Panc1 (cell line): Measurements from ENCODE around the gene RASD2. TPM values are rescaled to one million over a fixed set of nuclear protein-coding genes. Genes with fewer than 3 reads are reported as not detected.
A peak's percentile ranks its signal among the peaks of the same experiment; 100 is the strongest.

Source experiments
- ATAC-seq: fragments of 200-7000 bp; cut with Tn5 transposase; 2 replicates; pipeline ENCODE4 v1.9.1; 2020; ENCODE audit warnings: mild to moderate bottlenecking, moderate library complexity
- BruUV-seq: library from RNA; stranded (reverse); fragments of 400-500 nt; replicated peaks from 2 replicates; lab custom pipeline; 2021; lab: Mats Ljungman, UMichigan
- CTCF ChIA-PET: fragments of 300-600 bp; sonication (Branson Sonifier 250); formaldehyde crosslinking; loops from one replicate; lab custom pipeline; 2022; ENCODE audit warnings: antibody characterized with exemption; lab: Charles Lee
- POLR2A ChIA-PET: fragments of 300-600 bp; sonication (Branson Sonifier 250); formaldehyde crosslinking; loops from one replicate; lab custom pipeline; 2022; ENCODE audit warnings: antibody characterized with exemption; lab: Charles Lee
- DNase-seq: peaks from one replicate; pipeline ENCODE4 v3.0.0-alpha.2; 2010; ENCODE audit warnings: low read depth, low spot score
- H3K27ac ChIP-seq: 2 replicates; pipeline ENCODE4 v1.5.1; 2011; ENCODE audit warnings: mild to moderate bottlenecking, low read length, inconsistent platforms
- H3K27me3 ChIP-seq: fragments of 200-500 bp; sonication (Bioruptor generic); 2 replicates; pipeline ENCODE4 v1.6.0; 2014; ENCODE audit warnings: low read length, inconsistent platforms; ENCODE audit not compliant: control insufficient read depth, insufficient read depth
- H3K36me3 ChIP-seq: fragments of 200-500 bp; sonication (Bioruptor generic); 2 replicates; pipeline ENCODE4 v1.5.1; 2014; ENCODE audit warnings: inconsistent platforms, mild to moderate bottlenecking, low read length, moderate library complexity; ENCODE audit not compliant: control insufficient read depth, insufficient read depth
- H3K4me1 ChIP-seq: 2 replicates; pipeline ENCODE4 v1.5.1; 2011; ENCODE audit warnings: inconsistent platforms, mild to moderate bottlenecking, low read length, moderate library complexity; ENCODE audit not compliant: control insufficient read depth, insufficient read depth
- H3K4me3 ChIP-seq, 2 experiments: 2 replicates each; pipeline ENCODE4 v1.5.1; 2011 to 2012; ENCODE audit warnings: low read depth in 2 of 2, low read length in 2 of 2, mild to moderate bottlenecking in 2 of 2, inconsistent platforms in 1 of 2, moderate library complexity in 1 of 2
- H3K9me3 ChIP-seq: fragments of 200-500 bp; sonication (Bioruptor generic); 2 replicates; pipeline ENCODE4 v1.5.1; 2014; ENCODE audit warnings: low read depth, mild to moderate bottlenecking, inconsistent platforms, low read length, moderate library complexity; ENCODE audit not compliant: control insufficient read depth, insufficient read depth
- POLR2AphosphoS5 ChIP-seq: IDR thresholded peaks from 2 replicates; pipeline ENCODE4 v1.6.1; 2012; ENCODE audit warnings: mild to moderate bottlenecking, low read depth, low read length, moderate library complexity
- SIN3A ChIP-seq: IDR thresholded peaks from 2 replicates; pipeline ENCODE4 v1.6.1; 2012; ENCODE audit warnings: low read depth, mild to moderate bottlenecking, low read length, moderate library complexity, borderline replicate concordance; ENCODE audit not compliant: insufficient read depth
- TCF7L2 ChIP-seq: IDR thresholded peaks from 2 replicates; pipeline ENCODE4 v1.6.1; 2011; ENCODE audit warnings: mild to moderate bottlenecking, low read depth, low read length, inconsistent platforms
- in situ Hi-C: cut with HindIII; loops from 2 replicates; pipeline ENCODE4 v1.10.0; 2016; ENCODE audit warnings: low sequenced_read_pairs, low pct_unique_long_range_greater_than_20kb
- intact Hi-C: fragments of 100-400 bp; cut with micrococcal nuclease; formaldehyde crosslinking; loops from one replicate; pipeline ENCODE4 v1.10.0; 2022; ENCODE audit not compliant: unreplicated experiment
- total RNA-seq: library from RNA; stranded (reverse); gene quantifications from one replicate; pipeline ENCODE4 v1.2.1, GENCODE V29; 2021; ENCODE audit not compliant: unreplicated experiment
- TF ChIP-seq, protein P1 (sequence below): fragments of 450-650 bp; IDR thresholded peaks from 2 replicates; pipeline ENCODE4 v1.5.1; 2017; ENCODE audit warnings: mild to moderate bottlenecking
- TF ChIP-seq, protein P2 (sequence below), 2 experiments: IDR thresholded peaks; 2 replicates each; pipeline ENCODE4 v1.6.1; 2011 to 2012; ENCODE audit warnings: low read depth in 2 of 2, control low read depth in 1 of 2, low read length in 1 of 2, mild to moderate bottlenecking in 1 of 2, moderate library complexity in 1 of 2; ENCODE audit not compliant: insufficient read depth in 1 of 2

RASD2 gene
- total RNA-seq, 1 experiment from 2014 or later, result 26.7 TPM

DNA sequence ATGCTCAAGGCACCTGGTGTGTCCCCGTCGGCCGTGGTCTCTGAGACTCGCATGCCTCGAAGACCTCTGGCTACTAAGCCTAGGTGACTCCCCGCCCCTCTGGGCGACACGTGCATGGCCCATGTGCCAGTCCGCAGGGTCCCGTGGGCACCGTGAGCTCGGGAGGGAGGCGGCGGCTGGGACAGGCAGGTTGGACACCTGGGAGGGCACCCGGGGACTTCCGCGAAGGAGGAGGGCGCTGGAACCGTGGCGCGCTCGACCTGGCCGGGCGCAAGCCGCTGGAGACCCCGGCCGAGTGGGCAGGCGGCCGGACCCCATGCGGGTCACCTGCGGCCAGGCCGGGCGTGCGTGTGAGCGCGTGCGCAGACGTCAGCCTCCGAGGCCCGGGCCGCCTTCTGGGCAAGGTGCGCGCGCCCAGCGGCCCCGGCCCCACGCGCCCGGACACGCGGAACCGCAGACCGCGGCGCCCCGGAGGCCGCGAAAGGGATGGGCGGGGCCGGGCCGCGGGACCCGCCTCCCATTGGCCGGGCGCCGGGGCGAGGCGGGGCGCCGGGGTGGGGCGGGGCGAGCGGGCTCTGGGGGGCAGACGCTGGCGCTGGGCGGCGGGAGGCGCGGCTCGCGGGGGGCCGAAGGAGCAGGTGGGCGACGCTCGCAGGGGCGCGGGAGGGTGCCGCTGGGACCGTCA is 579 bp upstream of the RASD2 start:
- peak overlapping the region; percentile 54 to 75 for H3K4me3 ChIP-seq
- in situ Hi-C loops, result no loop called here
- ChIA-PET CTCF (no interaction called here), POLR2A (no interaction called here)
- intact Hi-C loops, result no loop called here
- no peaks in the 10 kb centered on the region for H3K36me3 ChIP-seq
- H3K27ac ChIP-seq, result no peak overlapping the region
- no peaks in the 10 kb centered on the region for H3K27me3 ChIP-seq
- DNase-seq (no peak), ATAC-seq (peak; percentile 89)
- H3K4me1 ChIP-seq, result peaks cover 14% of the 10 kb centered on the region
- no peaks in the 10 kb centered on the region for H3K9me3 ChIP-seq
- no peak for TF ChIP-seq TCF7L2
- TF ChIP-seq, protein P1, sequence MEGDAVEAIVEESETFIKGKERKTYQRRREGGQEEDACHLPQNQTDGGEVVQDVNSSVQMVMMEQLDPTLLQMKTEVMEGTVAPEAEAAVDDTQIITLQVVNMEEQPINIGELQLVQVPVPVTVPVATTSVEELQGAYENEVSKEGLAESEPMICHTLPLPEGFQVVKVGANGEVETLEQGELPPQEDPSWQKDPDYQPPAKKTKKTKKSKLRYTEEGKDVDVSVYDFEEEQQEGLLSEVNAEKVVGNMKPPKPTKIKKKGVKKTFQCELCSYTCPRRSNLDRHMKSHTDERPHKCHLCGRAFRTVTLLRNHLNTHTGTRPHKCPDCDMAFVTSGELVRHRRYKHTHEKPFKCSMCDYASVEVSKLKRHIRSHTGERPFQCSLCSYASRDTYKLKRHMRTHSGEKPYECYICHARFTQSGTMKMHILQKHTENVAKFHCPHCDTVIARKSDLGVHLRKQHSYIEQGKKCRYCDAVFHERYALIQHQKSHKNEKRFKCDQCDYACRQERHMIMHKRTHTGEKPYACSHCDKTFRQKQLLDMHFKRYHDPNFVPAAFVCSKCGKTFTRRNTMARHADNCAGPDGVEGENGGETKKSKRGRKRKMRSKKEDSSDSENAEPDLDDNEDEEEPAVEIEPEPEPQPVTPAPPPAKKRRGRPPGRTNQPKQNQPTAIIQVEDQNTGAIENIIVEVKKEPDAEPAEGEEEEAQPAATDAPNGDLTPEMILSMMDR, result no peak
- no peak for TF ChIP-seq SIN3A
- no peak for TF ChIP-seq POLR2AphosphoS5
- TF ChIP-seq, protein P2, sequence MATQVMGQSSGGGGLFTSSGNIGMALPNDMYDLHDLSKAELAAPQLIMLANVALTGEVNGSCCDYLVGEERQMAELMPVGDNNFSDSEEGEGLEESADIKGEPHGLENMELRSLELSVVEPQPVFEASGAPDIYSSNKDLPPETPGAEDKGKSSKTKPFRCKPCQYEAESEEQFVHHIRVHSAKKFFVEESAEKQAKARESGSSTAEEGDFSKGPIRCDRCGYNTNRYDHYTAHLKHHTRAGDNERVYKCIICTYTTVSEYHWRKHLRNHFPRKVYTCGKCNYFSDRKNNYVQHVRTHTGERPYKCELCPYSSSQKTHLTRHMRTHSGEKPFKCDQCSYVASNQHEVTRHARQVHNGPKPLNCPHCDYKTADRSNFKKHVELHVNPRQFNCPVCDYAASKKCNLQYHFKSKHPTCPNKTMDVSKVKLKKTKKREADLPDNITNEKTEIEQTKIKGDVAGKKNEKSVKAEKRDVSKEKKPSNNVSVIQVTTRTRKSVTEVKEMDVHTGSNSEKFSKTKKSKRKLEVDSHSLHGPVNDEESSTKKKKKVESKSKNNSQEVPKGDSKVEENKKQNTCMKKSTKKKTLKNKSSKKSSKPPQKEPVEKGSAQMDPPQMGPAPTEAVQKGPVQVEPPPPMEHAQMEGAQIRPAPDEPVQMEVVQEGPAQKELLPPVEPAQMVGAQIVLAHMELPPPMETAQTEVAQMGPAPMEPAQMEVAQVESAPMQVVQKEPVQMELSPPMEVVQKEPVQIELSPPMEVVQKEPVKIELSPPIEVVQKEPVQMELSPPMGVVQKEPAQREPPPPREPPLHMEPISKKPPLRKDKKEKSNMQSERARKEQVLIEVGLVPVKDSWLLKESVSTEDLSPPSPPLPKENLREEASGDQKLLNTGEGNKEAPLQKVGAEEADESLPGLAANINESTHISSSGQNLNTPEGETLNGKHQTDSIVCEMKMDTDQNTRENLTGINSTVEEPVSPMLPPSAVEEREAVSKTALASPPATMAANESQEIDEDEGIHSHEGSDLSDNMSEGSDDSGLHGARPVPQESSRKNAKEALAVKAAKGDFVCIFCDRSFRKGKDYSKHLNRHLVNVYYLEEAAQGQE (IDR thresholded peaks at IDR 0.05; ENCODE audit: insufficient read depth in 1 of 2, low read depth in 2 of 2, low read length in 1 of 2), result no peak
- BruUV-seq, result no TSS peak

DNA sequence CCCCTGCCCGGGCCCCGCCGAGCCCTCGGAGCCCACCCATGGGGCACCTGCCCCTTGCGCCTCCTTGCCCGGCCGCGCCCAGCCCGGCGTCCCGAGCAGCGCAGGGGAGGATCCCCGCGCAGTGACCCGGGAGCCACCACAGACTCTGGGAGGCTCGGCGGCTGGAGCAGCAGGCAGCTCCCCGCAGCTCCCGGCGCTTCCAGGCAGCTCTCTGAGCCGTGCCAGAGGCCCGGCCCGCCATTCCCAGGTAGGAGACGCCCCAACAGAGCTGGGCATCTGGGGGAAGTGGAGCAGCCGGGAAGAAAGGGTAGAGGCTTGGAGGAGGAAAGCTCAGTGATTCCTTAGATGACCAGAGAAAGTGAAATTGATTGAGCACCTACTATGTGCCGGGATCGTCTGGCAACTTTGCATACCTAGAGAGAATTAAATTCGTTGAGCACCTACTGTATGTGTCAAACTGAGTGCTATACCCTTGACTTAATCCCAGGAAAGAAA is 670 bp downstream of the RASD2 start:
- no TSS peak for BruUV-seq
- ChIA-PET POLR2A (no interaction called here), CTCF (no interaction called here)
- Histone ChIP-seq H3K4me3 (peak overlapping the region; percentile 54 to 75), H3K36me3 (no peaks in the 10 kb centered on the region), H3K27ac (peak overlapping the region; percentile 77), H3K9me3 (no peaks in the 10 kb centered on the region), H3K4me1 (peaks cover 14% of the 10 kb centered on the region), H3K27me3 (no peaks in the 10 kb centered on the region)
- in situ Hi-C loops, result no loop called here
- DNase-seq, result no peak
- intact Hi-C loops, result no loop called here
- TF ChIP-seq SIN3A, result no peak
- TF ChIP-seq, protein P1, result no peak
- TF ChIP-seq, protein P2 (IDR thresholded peaks at IDR 0.05; ENCODE audit: insufficient read depth in 1 of 2, low read depth in 2 of 2, low read length in 1 of 2), result no peak
- no peak for TF ChIP-seq POLR2AphosphoS5
- no peak for TF ChIP-seq TCF7L2
- ATAC-seq, result peak; percentile 44; the same call in 1 of the 2 replicates
